Lower leg skin (tissue), 3 donors: ENCODE results near the gene GPC1.

Source experiments
- CTCF ChIP-seq, 3 donors: fragments of 450-650 bp; IDR thresholded peaks; one replicate each; pipeline ENCODE4 v1.5.1; 2016; ENCODE audit warnings: antibody characterized with exemption in 3 of 3, mild to moderate bottlenecking in 3 of 3, moderate library complexity in 2 of 3
- POLR2A ChIP-seq, 2 donors: fragments of 450-650 bp; IDR thresholded peaks; one replicate each; pipeline ENCODE4 v1.6.1; 2016 to 2017; ENCODE audit warnings: antibody characterized with exemption in 2 of 2, mild to moderate bottlenecking in 1 of 2, moderate library complexity in 1 of 2

GRCh38 chr2:240454106-240454901, 18.8 kb downstream of the GPC1 start:
- TF ChIP-seq CTCF (IDR thresholded peaks at IDR 0.05) (no peak), POLR2A (IDR thresholded peaks at IDR 0.05) (no peak)
